NCI-H128 (cell line): ENCODE results near the gene TEKT2.

ENCODE experiments used
- DNase-seq: peaks from one replicate; lab custom pipeline; 2025; ENCODE audit not compliant: unreplicated experiment; lab: John Stamatoyannopoulos, UW

The TEKT2 gene

DNA sequence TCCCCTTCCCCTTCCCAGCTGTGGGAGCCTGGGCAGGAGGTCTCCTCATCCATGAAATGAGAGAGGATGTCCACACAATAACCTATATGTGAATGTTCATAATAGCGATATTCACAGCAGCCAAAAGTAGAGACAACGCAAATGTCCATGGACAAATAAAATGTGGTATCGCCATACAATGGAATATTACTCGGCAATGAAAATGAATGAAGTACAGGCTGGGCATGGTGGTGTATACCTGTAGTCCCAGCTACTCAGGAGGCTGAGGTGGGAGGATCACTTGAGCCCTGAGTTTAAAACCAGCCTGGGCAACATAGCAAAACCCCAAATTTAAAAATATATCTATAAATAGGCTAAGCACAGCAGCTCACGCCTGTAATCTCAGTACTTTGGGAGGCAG lies 17.7 kb downstream of the TEKT2 start:
- DNase-seq = no peak

GRCh38 chr1:36106269-36106668 lies 22.4 kb downstream of the TEKT2 start:
- DNase-seq = no peak

DNA sequence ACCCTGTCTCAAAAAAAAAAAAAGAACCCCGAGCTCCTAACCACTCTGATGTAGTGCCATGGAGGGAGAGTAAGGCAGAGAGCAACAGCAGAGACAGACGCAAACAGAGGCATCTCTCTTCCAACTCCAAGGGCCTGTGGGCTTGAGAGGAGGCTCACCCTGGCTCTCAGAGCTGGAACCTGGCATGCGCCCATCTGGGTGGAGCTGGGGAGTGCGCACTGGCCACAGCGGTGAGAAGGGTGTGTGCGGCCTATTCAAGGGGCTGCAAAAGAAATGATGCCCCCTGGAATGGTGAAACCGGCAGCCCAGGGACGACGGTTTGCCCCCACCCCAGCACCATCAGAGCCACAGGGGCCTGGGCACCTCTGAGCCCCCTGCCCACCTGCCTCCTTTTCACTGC lies 23.5 kb downstream of the TEKT2 start:
- no peak for DNase-seq

- DNase-seq = no peak
These were observed 24.4 kb downstream of the TEKT2 start for GRCh38 chr1:36108314-36108713.

DNA sequence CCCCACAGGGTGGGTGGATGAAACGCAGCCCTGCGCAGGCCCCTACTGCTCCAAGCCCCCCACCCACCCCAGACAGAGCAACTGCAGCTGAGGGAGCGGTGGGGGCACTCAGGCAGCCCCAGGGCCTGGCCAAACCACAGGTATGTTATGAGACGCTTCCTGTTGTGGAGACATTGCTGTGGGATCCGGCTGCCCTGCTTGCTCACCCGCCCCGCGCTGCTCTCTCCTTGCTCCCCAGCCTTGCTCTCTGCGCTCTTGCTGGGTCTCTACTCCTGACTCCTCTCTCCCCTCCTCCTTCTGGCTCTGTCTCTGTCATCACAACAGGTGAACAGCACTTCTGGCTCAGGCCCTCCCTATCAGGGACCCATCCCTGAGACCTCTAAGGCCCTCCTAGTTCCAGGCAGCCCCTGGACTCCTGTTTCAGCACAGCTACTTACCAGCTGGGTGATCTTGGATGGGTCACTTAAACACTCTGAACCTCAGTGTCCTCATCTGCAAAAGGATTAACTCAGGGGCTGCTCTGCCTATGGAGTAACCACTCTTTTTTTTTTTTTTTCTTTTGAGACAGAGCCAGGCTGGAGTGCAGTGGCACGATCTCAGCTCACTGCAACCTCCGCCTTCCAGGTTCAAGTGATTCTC lies 25.3 kb downstream of the TEKT2 start:
- DNase-seq = no peak

- no peak for DNase-seq
These were observed 27.3 kb downstream of the TEKT2 start for GRCh38 chr1:36111151-36111550.

DNA sequence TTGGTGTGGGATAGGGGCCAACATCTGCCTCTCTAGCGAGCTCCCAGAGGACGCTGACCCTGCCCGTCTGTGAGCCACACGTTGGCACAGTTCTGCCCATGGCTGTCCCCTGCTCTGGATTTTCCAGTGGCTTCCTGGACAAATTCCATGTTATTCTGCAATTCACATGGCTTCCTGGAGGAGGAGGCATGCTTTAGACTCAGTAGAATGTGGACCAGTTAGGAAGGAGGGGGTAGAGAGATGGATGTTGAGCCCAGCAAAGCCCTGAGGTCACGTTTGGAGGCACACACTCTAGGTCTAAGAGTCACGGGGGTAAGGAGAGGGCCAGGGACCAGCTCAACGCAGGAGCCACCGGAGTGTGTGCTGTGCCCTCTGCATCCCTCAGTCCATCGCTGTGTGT lies 28.9 kb downstream of the TEKT2 start:
- DNase-seq = no peak

GRCh38 chr1:36114371-36114770 lies 30.5 kb downstream of the TEKT2 start:
- no peak for DNase-seq

- no peak for DNase-seq
These were observed 31.3 kb downstream of the TEKT2 start for GRCh38 chr1:36115200-36115669.

- DNase-seq = no peak
These were observed 32.0 kb downstream of the TEKT2 start for GRCh38 chr1:36115931-36116330.

- DNase-seq = no peak
These were observed 33.0 kb downstream of the TEKT2 start for GRCh38 chr1:36116901-36117300.

GRCh38 chr1:36118447-36119204 lies 34.7 kb downstream of the TEKT2 start:
- no peak for DNase-seq

- no peak for DNase-seq
These were observed 35.6 kb downstream of the TEKT2 start for GRCh38 chr1:36119456-36119855.

DNA sequence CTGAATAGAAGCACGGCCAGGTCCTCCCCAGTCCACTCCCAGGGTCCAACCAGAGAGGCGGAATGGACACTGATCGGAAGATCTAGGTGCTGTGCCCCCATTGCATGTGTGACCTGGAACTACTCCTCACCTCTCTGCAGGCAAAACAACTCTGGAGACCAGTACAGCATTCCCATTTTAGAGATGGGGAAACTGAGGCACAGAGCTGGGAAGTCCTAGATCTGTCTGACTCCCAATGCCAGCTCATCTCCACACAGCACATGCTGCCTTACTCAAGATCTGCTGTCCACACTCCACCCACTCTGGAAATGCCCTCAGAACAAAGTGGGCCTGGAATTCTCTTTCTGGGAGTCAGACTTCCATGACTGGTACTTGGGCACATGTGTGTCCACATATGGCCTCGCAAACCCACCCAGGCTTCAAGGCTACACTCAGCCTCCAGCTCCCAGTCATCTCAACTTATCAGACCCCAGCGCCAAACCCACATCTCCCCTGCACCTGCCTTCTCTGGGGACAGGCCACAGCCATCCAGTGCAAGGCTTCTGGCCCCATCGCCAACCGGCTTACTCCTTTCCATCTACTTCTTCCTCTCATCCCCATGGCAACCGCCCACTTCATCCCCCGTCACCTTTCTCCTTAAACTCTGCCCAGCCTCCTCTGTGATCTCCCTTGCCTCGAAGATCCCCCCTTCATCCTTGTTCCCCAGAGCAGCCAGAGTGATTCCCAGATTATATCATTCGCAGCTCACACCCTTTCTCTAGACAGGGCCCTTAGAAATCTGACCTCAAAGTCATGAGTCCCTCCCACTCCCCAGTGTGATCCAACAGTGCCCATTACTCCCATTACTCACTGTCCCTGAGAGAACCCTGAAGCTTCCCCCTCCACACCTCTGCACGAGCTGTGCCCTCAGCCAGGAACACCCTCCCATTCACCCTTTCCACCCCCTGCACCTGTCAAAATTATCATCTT lies 38.5 kb downstream of the TEKT2 start:
- DNase-seq = no peak

GRCh38 chr1:36123356-36123755 lies 39.5 kb downstream of the TEKT2 start:
- no peak for DNase-seq

- DNase-seq = no peak
These were observed 40.7 kb downstream of the TEKT2 start for GRCh38 chr1:36124404-36125128.

DNA sequence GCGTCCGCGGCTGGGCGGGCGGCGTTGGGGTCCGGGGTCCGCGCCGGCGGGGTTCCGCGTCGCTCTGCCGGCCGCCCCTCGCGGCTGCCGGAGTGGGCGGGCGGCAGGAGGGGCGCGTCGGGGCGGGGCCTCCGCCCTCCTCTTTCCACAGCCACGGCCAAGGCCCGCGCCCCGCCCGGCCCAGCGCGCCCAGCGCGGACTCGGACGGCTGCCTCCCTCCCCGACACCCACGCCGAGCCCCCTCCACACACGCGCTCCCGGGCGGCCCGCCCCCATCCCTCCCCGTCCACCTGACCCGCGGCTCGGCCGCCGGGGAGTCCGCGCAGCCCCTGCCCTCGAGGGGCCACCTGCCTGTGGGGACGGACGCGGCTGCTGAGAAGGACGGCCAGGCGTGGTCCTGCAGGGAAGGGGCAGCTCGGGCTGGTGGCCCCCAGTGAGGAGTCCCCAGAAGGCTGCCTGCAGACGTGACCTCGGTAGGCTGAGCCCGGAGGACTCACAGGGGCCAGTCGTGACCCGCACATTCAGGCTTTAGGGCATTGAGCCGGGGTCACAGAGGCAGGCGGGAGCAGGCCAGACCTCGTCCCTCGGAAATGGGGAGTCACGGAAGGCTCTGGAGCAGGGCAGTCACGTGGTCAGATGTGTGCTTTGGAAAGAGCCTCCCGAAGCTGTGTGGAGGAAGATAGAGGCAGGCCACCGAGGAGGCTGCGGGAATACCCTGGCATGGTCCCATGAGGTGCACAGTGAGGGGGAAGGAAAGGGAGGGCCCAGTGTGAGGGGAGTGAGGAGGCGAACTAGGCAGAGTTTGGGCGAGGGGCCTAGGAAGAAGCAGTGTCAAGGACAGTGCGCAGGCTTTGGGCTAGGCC lies 41.5 kb downstream of the TEKT2 start, which contains the start of gene COL8A2:
COL8A2 (minus strand) TSS at position 94 of the 863 bp plus-strand sequence. CDS start 24,980 bp downstream, outside the sequence.
- DNase-seq = no peak

DNA sequence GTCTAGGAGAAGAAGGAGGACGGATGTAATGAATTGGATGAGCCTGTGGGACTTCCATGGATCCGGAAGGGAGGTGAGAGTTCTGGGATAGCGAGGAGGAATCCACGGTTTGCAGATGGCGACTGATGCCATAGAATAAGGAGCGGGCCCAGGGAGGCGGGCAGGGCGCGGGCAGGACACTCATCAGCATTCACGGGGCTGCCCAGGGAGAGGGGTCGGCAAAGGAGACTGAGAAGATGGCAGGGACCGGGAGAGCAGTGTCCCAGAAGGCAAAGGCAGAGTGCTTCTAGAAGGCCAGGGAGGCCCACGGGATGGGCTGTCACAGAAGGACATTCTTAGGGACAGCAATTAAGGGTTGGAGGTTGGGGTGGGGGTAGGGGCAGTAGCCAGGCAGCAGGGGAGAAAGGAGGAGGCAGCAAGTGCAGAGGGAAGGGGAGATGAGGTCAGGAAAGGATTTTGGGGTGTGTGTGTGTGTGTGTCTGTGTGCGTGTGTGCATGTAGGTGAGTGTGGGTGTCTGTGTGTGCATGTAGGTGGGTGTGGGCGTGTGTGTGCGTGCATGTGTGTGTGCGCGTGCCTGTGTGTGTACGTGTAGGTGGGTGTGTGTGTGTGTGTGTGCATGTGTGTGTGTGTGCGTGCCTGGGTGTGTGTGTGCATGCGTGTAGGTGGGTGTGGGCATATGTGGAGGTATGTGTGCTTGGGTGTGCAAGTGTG lies 42.3 kb downstream of the TEKT2 start:
- no peak for DNase-seq
